T follicular helper cell (primary cell): ENCODE data around the gene AMDHD1.
"Not testable (repeated sequence)": the region's sequence is repeated elsewhere in the genome, so short reads cannot be mapped to it uniquely, and the experiment has no call there.

Experiments
- DNase-seq: peaks from one replicate; pipeline ENCODE4 v3.0.0-alpha.2; 2020; ENCODE audit warnings: low read depth

AMDHD1 gene

GRCh38 chr12:95963096-95963495, 20.0 kb downstream of the AMDHD1 start:
- DNase-seq: no peak

- no peak for DNase-seq
Measured at GRCh38 chr12:95966287-95966870, 23.2 kb downstream of the AMDHD1 start.

GRCh38 chr12:95967301-95967700, 24.2 kb downstream of the AMDHD1 start:
- DNase-seq: no peak

GRCh38 chr12:95969116-95969515, 26.0 kb downstream of the AMDHD1 start:
- DNase-seq: not testable (repeated sequence)

- no peak for DNase-seq
Measured at GRCh38 chr12:95970905-95971304, 27.8 kb downstream of the AMDHD1 start.

- no peak for DNase-seq
Measured at GRCh38 chr12:95972832-95973456, 29.8 kb downstream of the AMDHD1 start.

GRCh38 chr12:95974358-95974757, 31.2 kb downstream of the AMDHD1 start:
- DNase-seq: no peak

- no peak for DNase-seq
Measured at GRCh38 chr12:95975491-95975890, 32.4 kb downstream of the AMDHD1 start.

- no peak for DNase-seq
Measured at GRCh38 chr12:95976416-95976832, 33.3 kb downstream of the AMDHD1 start.

GRCh38 chr12:95977764-95978305, 34.7 kb downstream of the AMDHD1 start:
- DNase-seq: no peak

GRCh38 chr12:95978351-95978750, 35.2 kb downstream of the AMDHD1 start:
- DNase-seq: no peak

GRCh38 chr12:95978774-95979173, 35.6 kb downstream of the AMDHD1 start:
- no peak for DNase-seq

GRCh38 chr12:95980437-95980836, 37.3 kb downstream of the AMDHD1 start:
- DNase-seq: no peak

GRCh38 chr12:95982602-95983001, 39.5 kb downstream of the AMDHD1 start:
- no peak for DNase-seq

- DNase-seq: no peak
Measured at GRCh38 chr12:95984682-95985081, 41.6 kb downstream of the AMDHD1 start.

- DNase-seq: no peak
Measured at GRCh38 chr12:95986635-95987570, 43.8 kb downstream of the AMDHD1 start.

GRCh38 chr12:95988506-95989275, 45.6 kb downstream of the AMDHD1 start:
- DNase-seq: no peak

GRCh38 chr12:95989504-95990123, 46.5 kb downstream of the AMDHD1 start:
- no peak for DNase-seq

GRCh38 chr12:95990136-95990535, 47.0 kb downstream of the AMDHD1 start:
- DNase-seq: no peak

- DNase-seq: no peak
Measured at GRCh38 chr12:95993907-95994306, 50.8 kb downstream of the AMDHD1 start.

GRCh38 chr12:95994476-95994875, 51.3 kb downstream of the AMDHD1 start:
- no peak for DNase-seq
